HuH-7.5 (cell line): ENCODE measurements around the gene EXOC6.

Experiments
- DNase-seq: peaks from one replicate; pipeline ENCODE4 v3.0.0; 2011; ENCODE audit warnings: low spot score

EXOC6 gene

GRCh38 chr10:93023013-93023650 is 174.8 kb downstream of the EXOC6 start:
- DNase-seq: no peak

DNA sequence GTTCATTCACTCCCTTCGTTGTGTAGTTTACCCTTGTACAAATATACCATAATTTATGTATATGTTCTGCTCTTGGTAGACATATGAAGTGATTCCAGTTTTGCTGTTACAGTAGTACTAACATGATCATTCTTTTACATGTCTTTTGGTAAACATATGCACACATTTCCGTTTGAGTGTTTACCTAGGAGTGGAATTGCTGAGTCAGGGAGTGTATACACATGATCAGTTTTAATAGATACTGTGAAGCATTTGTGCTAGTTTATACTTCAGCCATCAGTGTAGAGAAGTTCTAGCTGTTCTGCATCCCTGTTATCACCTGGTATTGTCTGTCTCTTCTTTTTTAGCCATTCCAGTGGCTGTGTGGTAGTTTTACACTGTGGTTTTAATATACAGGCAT is 177.8 kb downstream of the EXOC6 start:
- DNase-seq: no peak

DNA sequence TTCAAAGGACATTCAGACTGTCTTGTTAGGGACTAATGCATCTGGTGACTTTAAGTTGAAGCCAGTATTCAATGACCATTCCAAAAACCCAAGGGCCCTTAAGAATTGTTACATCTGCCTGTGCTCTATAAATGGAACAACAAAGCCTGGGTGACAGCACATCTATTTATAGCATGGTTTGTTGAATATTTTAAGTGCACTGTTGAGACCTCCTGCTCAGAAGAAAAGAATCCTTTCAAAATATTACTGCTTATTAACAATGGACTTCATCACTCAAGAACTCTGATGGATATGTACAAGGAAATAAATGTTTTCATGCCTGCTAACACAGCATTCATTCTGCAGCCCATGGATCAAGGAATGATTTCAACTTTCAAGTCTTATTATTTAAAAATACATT is 179.2 kb downstream of the EXOC6 start:
- no peak for DNase-seq

- DNase-seq: no peak
Measured at GRCh38 chr10:93028883-93029282, 180.6 kb downstream of the EXOC6 start.

GRCh38 chr10:93030409-93030808 is 182.1 kb downstream of the EXOC6 start:
- no peak for DNase-seq

- DNase-seq: no peak
Measured at GRCh38 chr10:93032105-93032808, 183.9 kb downstream of the EXOC6 start.

GRCh38 chr10:93032809-93033137 is 184.5 kb downstream of the EXOC6 start:
- DNase-seq: no peak

DNA sequence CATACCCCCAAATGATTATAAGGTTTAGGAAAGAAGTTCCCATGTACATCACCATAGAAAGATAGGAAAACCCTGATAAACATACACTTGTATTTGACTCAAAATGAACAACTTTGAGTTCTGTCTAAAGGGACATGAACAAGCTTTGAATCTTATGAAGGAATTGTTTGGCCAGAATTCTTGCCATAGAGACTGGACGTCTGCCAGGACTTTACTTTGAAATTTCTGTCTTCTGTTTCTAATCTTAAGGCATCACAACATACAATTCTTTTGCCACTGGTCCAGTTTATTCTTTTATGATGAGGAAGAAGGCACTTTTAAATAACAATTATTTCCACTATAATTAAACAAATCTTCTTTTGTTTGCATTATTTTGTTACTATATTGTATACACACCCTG is 186.1 kb downstream of the EXOC6 start:
- no peak for DNase-seq

- DNase-seq: no peak
Measured at GRCh38 chr10:93039110-93039509, 190.8 kb downstream of the EXOC6 start.

- DNase-seq: peak; percentile 39
Measured at GRCh38 chr10:93039721-93040120, 191.4 kb downstream of the EXOC6 start.

GRCh38 chr10:93054486-93054885 is 206.2 kb downstream of the EXOC6 start:
- no peak for DNase-seq

GRCh38 chr10:93058139-93058538 is 209.8 kb downstream of the EXOC6 start:
- no peak for DNase-seq

DNA sequence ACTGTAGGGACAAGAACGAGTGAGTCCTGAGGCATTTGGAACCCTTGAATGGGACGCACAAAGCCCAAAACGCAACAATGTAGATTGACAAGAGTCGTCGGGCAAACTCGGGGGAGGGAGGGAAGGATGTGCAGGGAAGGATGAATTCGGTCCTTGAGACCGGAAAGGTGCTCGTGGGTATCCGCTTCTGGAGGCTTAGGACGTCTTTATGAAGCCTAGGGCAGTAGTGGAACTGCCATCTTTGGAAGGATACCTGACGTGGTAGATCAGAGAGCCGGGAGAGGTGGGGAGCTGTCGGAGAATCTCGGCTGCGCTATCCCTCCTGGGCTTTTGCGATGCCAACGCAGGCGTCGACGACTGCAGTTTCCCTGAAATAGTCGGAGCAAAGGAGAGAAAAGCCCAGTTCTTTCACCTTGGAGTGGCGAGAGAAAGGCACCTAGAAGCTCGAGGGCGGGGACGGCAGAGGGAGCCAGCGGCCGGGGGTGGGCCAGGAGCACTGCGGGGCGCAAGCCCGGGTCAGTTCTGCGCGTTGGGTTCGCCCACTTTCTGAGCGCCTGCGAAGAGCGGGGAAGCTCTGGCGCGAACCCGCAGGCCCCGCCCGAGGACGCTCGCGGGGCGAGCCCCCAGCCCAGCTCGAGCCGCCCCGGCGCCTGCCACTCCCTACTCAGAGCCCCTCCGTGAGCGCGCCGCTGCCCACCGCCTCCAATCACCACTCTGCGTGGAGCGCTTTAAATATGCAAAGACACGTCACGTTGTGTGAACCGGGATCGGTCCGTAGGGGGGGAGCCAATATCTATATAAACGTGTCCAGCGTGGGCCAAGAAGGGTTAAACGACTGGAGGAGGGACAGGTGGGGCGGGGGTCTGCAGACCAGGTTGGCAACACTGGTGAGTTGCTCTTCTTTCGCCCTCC is 211.9 kb downstream of the EXOC6 start, which contains the start of gene CYP26C1:
TSS of gene CYP26C1 (plus strand) at position 824 of the 912 bp plus-strand sequence. CDS start 466 bp downstream, outside the sequence.
- DNase-seq: no peak

DNA sequence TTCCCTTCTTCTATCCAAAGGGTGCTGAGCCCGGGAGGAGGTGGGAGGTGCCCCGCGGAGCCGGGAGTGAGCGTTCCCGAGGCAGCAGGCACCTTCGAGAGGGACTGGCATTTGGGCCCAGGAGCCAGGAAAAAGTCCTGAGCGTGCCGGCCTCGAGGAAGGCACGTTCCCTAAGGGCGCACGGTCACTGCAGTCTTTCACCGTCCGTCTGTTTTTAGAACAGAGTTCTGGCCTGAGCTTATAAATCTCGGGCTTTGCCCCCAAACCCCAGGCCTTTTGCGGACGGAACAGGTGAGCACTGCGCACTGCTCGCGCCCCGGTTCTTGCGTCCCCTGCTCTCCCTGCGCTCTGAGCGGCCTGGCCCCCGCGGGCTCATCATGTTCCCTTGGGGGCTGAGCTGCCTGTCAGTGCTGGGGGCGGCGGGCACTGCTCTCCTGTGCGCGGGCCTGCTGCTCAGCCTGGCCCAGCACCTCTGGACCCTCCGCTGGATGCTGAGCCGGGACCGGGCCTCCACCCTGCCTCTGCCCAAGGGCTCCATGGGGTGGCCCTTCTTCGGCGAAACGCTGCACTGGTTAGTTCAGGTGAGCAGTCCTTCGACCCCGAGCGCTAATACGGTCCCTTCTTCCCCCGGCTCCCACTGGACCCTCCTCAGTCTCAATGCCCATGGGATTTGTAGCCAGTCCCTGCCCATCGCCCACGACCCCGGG is 212.7 kb downstream of the EXOC6 start:
- no peak for DNase-seq

GRCh38 chr10:93061594-93062513 is 213.5 kb downstream of the EXOC6 start:
- no peak for DNase-seq

- DNase-seq: peak; percentile 95
Measured at GRCh38 chr10:93062514-93063143, 214.3 kb downstream of the EXOC6 start.

DNA sequence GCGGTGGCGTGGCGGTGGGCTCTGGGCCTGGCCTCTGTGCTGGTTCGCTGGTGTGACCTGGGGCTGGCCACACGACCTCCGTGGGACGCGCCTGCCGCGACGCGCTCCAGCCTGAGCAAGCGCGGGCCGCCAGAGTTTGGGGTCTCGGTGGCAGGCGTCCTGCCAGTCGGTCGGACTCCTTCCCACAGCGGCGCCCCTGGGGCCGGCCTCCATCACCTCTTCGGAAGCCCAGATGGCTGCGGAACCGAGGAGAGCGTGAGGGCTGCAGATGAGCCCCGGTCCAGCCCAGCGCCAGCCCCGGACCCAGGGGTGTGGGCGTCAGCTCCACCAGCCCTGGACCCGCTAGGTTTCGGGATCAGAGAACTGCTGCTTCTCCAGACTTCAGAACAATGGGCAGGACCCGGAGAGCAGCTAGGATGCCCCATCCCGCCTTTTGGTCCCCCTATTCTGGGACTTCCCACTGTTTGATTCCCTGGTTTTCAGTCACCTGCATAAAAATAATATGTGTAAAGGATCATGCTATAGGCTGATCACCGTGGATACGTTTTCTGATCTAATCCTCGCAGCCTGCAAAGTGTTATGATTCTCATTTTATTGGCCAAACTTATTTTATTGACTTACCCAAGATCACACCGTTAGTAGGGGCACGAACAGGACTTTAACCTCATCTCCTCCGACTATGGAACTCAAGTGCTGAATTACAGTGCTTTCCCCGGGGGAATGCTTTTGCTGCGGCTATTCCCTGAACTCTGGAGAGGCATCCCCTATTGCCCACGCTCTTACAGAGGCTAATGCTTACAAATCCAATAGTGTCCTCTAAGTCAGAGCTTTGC is 215.0 kb downstream of the EXOC6 start:
- peak; percentile 46 for DNase-seq

GRCh38 chr10:93063977-93064660 is 215.8 kb downstream of the EXOC6 start:
- no peak for DNase-seq
